ENCODE data around the gene DMRTC2.

Gene DMRTC2

DNA sequence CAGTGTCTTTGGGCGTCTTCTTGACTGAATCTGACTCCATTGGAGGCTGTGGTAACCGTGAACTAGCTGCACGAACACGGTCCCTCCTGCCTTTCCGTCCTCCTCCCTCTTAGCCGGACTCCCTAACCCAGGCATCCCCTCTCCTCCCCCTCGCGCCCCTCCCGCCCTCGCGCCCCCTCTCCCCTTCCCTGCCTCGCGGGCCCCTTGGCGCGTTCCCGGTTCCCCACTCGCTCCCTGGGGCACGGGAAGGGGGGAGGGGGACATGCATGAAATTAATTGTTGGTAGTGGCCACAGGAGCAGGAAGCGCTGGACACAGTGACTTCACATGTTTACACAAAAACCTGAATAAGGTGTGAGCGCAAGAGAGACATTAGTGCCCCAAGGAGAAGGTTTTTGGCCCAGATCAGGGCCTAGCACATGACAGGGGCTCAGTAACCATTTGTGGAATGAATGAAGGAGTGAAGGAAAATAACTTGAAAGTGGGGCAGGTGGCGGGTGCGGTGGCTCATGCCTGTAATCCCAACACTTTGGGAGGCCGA is 279 bp downstream of the DMRTC2 start:
- no peak for TF ChIP-seq CTCF (IDR thresholded peaks at IDR 0.05)
- H3K27ac ChIP-seq, result no peak overlapping the region
- H3K4me3 ChIP-seq, result no peak overlapping the region
- no peak for DNase-seq (ENCODE audit: low spot score)

DNA sequence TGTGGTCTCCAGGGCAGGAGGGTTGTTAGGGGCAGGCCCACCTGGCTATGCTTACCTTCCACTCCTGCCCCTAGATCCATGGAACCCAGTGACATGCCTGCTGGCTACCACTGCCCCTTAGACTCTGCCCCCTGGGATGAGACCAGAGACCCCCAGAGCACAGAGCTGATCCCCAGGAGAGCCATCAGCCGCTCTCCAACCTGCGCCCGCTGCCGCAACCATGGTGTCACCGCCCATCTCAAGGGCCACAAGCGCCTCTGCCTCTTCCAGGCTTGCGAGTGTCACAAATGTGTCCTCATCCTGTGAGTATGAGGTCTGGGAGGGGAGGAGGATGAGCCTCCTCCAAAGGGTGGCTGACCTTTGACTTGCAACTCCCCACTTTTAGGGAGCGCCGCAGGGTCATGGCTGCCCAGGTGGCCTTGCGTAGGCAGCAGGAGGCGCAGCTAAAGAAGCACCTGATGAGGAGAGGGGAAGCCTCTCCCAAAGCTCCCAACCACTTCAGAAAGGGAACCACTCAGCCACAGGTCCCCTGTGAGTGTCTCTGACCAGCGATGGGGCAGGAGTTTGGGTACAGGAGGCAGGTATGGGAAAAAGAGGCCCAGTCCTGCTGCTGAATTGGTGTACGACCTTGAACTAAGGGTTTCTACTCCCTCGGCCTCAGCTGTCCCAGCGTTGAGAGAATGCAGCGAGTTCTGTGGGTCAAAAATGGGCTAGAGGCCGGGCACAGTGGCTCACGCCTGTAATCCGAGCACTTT is 2.7 kb downstream of the DMRTC2 start:
- Histone ChIP-seq H3K27ac (no peak overlapping the region), H3K4me3 (no peak overlapping the region)
- DNase-seq (ENCODE audit: low spot score), result no peak
- TF ChIP-seq CTCF (IDR thresholded peaks at IDR 0.05), result no peak

DNA sequence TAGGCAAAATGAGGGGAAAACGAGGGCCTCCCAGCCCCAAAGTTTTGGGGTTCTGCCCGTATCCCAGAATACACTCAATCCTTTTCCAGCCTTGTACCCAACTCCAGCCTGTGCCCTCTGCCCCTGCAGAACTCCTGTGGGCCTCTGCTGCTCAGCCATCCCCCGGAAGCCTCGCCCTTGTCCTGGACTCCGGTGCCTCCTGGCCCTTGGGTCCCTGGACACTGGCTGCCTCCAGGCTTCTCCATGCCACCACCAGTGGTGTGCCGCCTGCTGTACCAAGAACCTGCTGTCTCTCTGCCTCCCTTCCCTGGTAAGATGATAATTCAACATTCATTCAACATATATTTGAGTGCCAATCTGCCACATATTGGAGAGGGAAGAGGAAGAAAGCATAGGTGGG is 3.8 kb downstream of the DMRTC2 start:
- H3K4me3 ChIP-seq, result no peak overlapping the region
- no peak for DNase-seq (ENCODE audit: low spot score)
- no peak overlapping the region for H3K27ac ChIP-seq
- no peak for TF ChIP-seq CTCF (IDR thresholded peaks at IDR 0.05)

- H3K27ac ChIP-seq, result no peak overlapping the region
- no peak for DNase-seq (ENCODE audit: low spot score)
- no peak for TF ChIP-seq CTCF (IDR thresholded peaks at IDR 0.05)
- no peak overlapping the region for H3K4me3 ChIP-seq
Measured at GRCh38 chr19:41849067-41849466, 4.2 kb downstream of the DMRTC2 start.

GRCh38 chr19:41850381-41850780 is 5.5 kb downstream of the DMRTC2 start:
- Histone ChIP-seq H3K4me3 (no peak overlapping the region), H3K27ac (no peak overlapping the region)
- no peak for TF ChIP-seq CTCF (IDR thresholded peaks at IDR 0.05)
- no peak for DNase-seq (ENCODE audit: low spot score)

GRCh38 chr19:41851456-41851855 is 6.6 kb downstream of the DMRTC2 start:
- TF ChIP-seq CTCF (IDR thresholded peaks at IDR 0.05), result no peak
- H3K4me3 ChIP-seq, result no peak overlapping the region
- H3K27ac ChIP-seq, result no peak overlapping the region
- DNase-seq (ENCODE audit: low spot score), result no peak

DNA sequence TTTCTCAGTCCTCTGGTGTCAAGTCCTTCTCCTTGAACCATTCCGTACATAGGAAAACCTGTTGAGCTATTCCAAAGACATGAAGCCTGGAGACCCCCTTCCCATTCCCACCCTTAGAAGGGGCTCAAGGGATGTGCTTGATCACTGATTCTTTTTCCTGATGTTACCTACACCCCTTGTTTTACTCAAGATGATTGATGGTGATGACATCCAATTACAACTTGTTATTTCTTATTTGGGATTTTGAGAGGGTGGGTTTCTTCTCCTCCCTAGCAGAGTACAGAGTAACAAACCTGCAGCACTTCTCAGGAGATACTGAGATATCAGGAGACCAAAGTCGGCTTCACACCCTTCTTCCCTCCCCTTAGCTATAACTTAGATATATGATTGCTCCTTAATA is 8.5 kb downstream of the DMRTC2 start:
- Histone ChIP-seq H3K4me3 (no peak overlapping the region), H3K27ac (no peak overlapping the region)
- TF ChIP-seq CTCF (IDR thresholded peaks at IDR 0.05), result no peak
- no peak for DNase-seq (ENCODE audit: low spot score)

Measured in coronary artery (tissue), 2 donors.